ENCODE measurements around the gene TRAPPC6A.

Gene TRAPPC6A

GRCh38 chr19:45163156-45163555, 14.9 kb downstream of the TRAPPC6A start:
- DNase-seq, result no peak
- no peak for ATAC-seq

- ATAC-seq (no peak), DNase-seq (no peak)
Measured at GRCh38 chr19:45162608-45163143, 15.4 kb downstream of the TRAPPC6A start.

GRCh38 chr19:45161738-45162607, 16.1 kb downstream of the TRAPPC6A start:
- no peak for DNase-seq

GRCh38 chr19:45160870-45161737, 16.9 kb downstream of the TRAPPC6A start, which contains the start of gene NKPD1:
Gene NKPD1 (minus strand): TSS chr19:45160982. CDS start chr19:45160150, 832 bp downstream.
- ATAC-seq (no peak), DNase-seq (no peak)

More at GRCh38 chr19:45161738-45162607, 16.1 kb downstream of the TRAPPC6A start:
- ATAC-seq, result no peak

- DNase-seq (no peak), ATAC-seq (no peak)
Measured at GRCh38 chr19:45159971-45160324, 18.1 kb downstream of the TRAPPC6A start.

GRCh38 chr19:45159210-45159970, 18.6 kb downstream of the TRAPPC6A start:
- no peak for ATAC-seq
- no peak for DNase-seq

GRCh38 chr19:45158503-45159209, 19.4 kb downstream of the TRAPPC6A start:
- no peak for ATAC-seq
- no peak for DNase-seq

- ATAC-seq, result no peak
- DNase-seq, result no peak
Measured at GRCh38 chr19:45156751-45157150, 21.3 kb downstream of the TRAPPC6A start.

- no peak for ATAC-seq
- no peak for DNase-seq
Measured at GRCh38 chr19:45156011-45156630, 21.9 kb downstream of the TRAPPC6A start.

GRCh38 chr19:45154064-45154827, 23.8 kb downstream of the TRAPPC6A start:
- ATAC-seq (no peak), DNase-seq (peak; percentile 33)

GRCh38 chr19:45153339-45154063, 24.5 kb downstream of the TRAPPC6A start:
- peak; percentile 51 for DNase-seq
- peak; percentile 7 for ATAC-seq

GRCh38 chr19:45152504-45153338, 25.3 kb downstream of the TRAPPC6A start:
- DNase-seq (peak; percentile 51), ATAC-seq (peak; percentile 21)

GRCh38 chr19:45151821-45152503, 26.1 kb downstream of the TRAPPC6A start:
- no peak for DNase-seq
- no peak for ATAC-seq

- DNase-seq, result no peak
Measured at GRCh38 chr19:45151320-45151719, 26.7 kb downstream of the TRAPPC6A start.

GRCh38 chr19:45150751-45151281, 27.2 kb downstream of the TRAPPC6A start:
- DNase-seq (no peak), ATAC-seq (no peak)

More at GRCh38 chr19:45151320-45151719, 26.7 kb downstream of the TRAPPC6A start:
- no peak for ATAC-seq

- ATAC-seq (no peak), DNase-seq (no peak)
Measured at GRCh38 chr19:45150180-45150579, 27.9 kb downstream of the TRAPPC6A start.

- DNase-seq (no peak), ATAC-seq (no peak)
Measured at GRCh38 chr19:45149129-45149528, 28.9 kb downstream of the TRAPPC6A start.

Data from stimulated activated naive CD8-positive, alpha-beta T cell treated with anti-CD3 and anti-CD28 coated beads, Interleukin-15, Interleukin-2, amounts not matched to agents 100 U/mL and 50 U/mL, for 24 hours (primary cell).